GM23248 (cell line): ENCODE data around the gene ZNF730. TPM values are rescaled to one million over a fixed set of nuclear protein-coding genes. Genes with fewer than 3 reads are reported as not detected.
"Not testable (repeated sequence)": the region's sequence is repeated elsewhere in the genome, so short reads cannot be mapped to it uniquely, and the experiment has no call there.

ENCODE experiments used
- DNase-seq: peaks from one replicate; pipeline ENCODE4 v3.0.0-alpha.2; 2015
- H2AFZ ChIP-seq: fragments of 200-600 bp; sonication (generic); 2 replicates; pipeline ENCODE4 v1.6.1; 2016; ENCODE audit warnings: antibody characterized with exemption
- H3F3A ChIP-seq: fragments of 200-600 bp; sonication (generic); 2 replicates; pipeline ENCODE4 v1.6.1; 2016; ENCODE audit warnings: mild to moderate bottlenecking, antibody characterized with exemption, mixed run types; ENCODE audit not compliant: insufficient read depth
- H3K27ac ChIP-seq: fragments of 200-600 bp; sonication (generic); 2 replicates; pipeline ENCODE4 v1.5.1; 2016; ENCODE audit warnings: mild to moderate bottlenecking
- H3K27me3 ChIP-seq: fragments of 200-600 bp; sonication (generic); replicated peaks from 2 replicates; pipeline ENCODE4 v1.6.1; 2016; ENCODE audit warnings: mild to moderate bottlenecking; ENCODE audit not compliant: insufficient read depth
- H3K36me3 ChIP-seq: fragments of 200-600 bp; sonication (generic); 2 replicates; pipeline ENCODE4 v1.6.1; 2016; ENCODE audit warnings: low read depth, mild to moderate bottlenecking
- H3K4me1 ChIP-seq: fragments of 200-600 bp; sonication (generic); 2 replicates; pipeline ENCODE4 v1.6.1; 2016; ENCODE audit warnings: mild to moderate bottlenecking; ENCODE audit not compliant: insufficient read depth
- H3K4me2 ChIP-seq: fragments of 200-600 bp; sonication (generic); one replicate; pipeline ENCODE4 v1.6.1; 2016; ENCODE audit warnings: mild to moderate bottlenecking; ENCODE audit not compliant: unreplicated experiment
- H3K4me3 ChIP-seq: fragments of 200-600 bp; sonication (generic); 2 replicates; pipeline ENCODE4 v1.5.1; 2016; ENCODE audit warnings: mild to moderate bottlenecking
- H3K79me2 ChIP-seq: fragments of 200-600 bp; sonication (generic); 2 replicates; pipeline ENCODE4 v1.6.1; 2016; ENCODE audit warnings: mild to moderate bottlenecking; ENCODE audit not compliant: insufficient read depth
- H3K9ac ChIP-seq: fragments of 200-600 bp; sonication (generic); 2 replicates; pipeline ENCODE4 v1.6.1; 2016; ENCODE audit warnings: mild to moderate bottlenecking
- H3K9me2 ChIP-seq: fragments of 200-600 bp; sonication (generic); 2 replicates; pipeline ENCODE4 v1.6.1; 2016; ENCODE audit warnings: mixed run types, mild to moderate bottlenecking, moderate library complexity; ENCODE audit not compliant: insufficient read depth
- H3K9me3 ChIP-seq: fragments of 200-600 bp; sonication (generic); one replicate; pipeline ENCODE4 v1.6.1; 2017; ENCODE audit warnings: low read depth
- H4K20me1 ChIP-seq: fragments of 200-600 bp; sonication (generic); 2 replicates; pipeline ENCODE4 v1.6.0; 2016; ENCODE audit not compliant: insufficient read depth
- EZH2 ChIP-seq: fragments of 200-600 bp; sonication (generic); IDR thresholded peaks from 2 replicates; pipeline ENCODE4 v1.6.1; 2018; ENCODE audit warnings: antibody characterized with exemption, mild to moderate bottlenecking; ENCODE audit not compliant: insufficient read depth, poor library complexity, severe bottlenecking
- EZH2phosphoT487 ChIP-seq: fragments of 200-600 bp; sonication (generic); IDR thresholded peaks from 2 replicates; pipeline ENCODE4 v1.6.1; 2018; ENCODE audit warnings: antibody characterized with exemption, moderate library complexity, mild to moderate bottlenecking, low read depth; ENCODE audit not compliant: insufficient read depth
- WGBS, 2 experiments: methylation state at CpG; one replicate each; pipeline ENCODE4 v1.1.6; 2015 to 2017; ENCODE audit warnings: low lambda C conversion rate in 2 of 2, low coverage in 1 of 2; ENCODE audit errors: missing lambda C conversion rate in 2 of 2; 5-methylcytosine and 5-hydroxymethylcytosine counted together
- in situ Hi-C: fragments of 300-500 bp; cut with MboI; formaldehyde crosslinking; loops from 2 replicates; pipeline ENCODE4 v1.15.0; 2020
- polyA plus RNA-seq: library from polyadenylated mRNA; unstranded; fragments of >200 nt; fragmentation: Nextera tagmentation; extraction: Ambion mirVana; gene quantifications from 2 replicates; pipeline ENCODE4 v1.2.1, GENCODE V29; 2016
- total RNA-seq: library from RNA; depleted of rRNA; stranded (reverse); fragments of >200 nt; shearing (Covaris generic); gene quantifications from 2 replicates; pipeline ENCODE4 v1.2.3, GENCODE V29; 2014; rRNA removed

ZNF730 gene
- 0.22 and 0.76 TPM in 2 replicates for total RNA-seq
- 0.34 and 0.44 TPM in 2 replicates for polyA plus RNA-seq

DNA sequence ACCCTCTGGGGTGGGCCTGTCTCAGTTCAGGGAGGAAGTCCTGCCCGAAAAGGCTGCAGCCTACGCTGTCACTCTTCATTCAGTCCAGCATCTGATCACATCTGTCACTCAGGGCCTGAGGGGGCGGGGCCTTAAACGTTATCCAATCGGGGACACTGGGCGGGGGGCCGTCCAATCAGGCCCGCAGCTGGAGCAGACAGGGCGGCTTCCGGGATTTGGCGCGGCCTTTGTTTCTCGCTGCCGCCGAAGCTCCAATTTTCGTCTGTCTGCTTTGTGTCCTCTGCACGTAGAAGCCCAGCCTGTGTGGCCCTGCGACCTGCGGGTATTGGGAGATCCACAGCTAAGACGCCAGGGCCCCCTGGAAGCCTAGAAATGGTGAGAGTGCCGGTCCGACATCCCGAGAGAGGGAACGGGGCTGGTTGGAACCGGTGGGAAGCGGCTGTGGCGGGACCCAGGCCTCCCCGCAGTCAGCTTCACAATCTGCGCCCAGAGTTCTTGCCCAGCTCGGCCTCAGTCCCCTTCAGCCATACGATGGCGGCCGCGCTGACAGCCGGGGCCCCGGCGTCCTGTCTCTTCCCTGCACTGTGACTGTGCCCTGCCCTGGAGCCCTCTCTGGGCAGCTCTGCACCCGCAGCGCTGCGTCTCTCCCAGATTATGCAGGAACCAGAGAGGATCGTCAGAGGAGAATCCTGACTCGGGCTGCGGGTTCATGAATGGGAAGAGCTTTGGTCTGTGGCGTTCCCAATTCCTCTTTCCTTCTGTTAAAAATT lies at the start of gene ZNF730:
Gene ZNF730 (plus strand): TSS at position 224 of the 770 bp plus-strand sequence. CDS start 149 bp downstream, at position 373.
- WGBS, 2 experiments: 0 to 1% methylated on average over 15 to 43 of the region's 44 CpGs
- peak within 1 kb of the TSS; percentile 84 for H2AFZ ChIP-seq
- H3K79me2 ChIP-seq: no peaks in the 10 kb centered on the region
- no peaks in the 10 kb centered on the region for H3K27me3 ChIP-seq
- peak within 1 kb of the TSS; percentile 88 for H3K4me3 ChIP-seq
- no peaks in the 10 kb centered on the region for H4K20me1 ChIP-seq
- peak within 1 kb of the TSS; percentile 89 for H3K9ac ChIP-seq
- no peaks in the 10 kb centered on the region for H3K9me3 ChIP-seq
- in situ Hi-C loops: no loop called here
- no peaks in the 10 kb centered on the region for H3K4me1 ChIP-seq
- H3F3A ChIP-seq: no peaks in the 10 kb centered on the region
- H3K9me2 ChIP-seq: no peaks in the 10 kb centered on the region
- DNase-seq: peak; percentile 78
- TF ChIP-seq EZH2phosphoT487: no peak
- TF ChIP-seq EZH2: no peak
- H3K36me3 ChIP-seq: no peaks in the 10 kb centered on the region
- H3K27ac ChIP-seq: peak within 1 kb of the TSS; percentile 79
- peak within 1 kb of the TSS; percentile 82 for H3K4me2 ChIP-seq

DNA sequence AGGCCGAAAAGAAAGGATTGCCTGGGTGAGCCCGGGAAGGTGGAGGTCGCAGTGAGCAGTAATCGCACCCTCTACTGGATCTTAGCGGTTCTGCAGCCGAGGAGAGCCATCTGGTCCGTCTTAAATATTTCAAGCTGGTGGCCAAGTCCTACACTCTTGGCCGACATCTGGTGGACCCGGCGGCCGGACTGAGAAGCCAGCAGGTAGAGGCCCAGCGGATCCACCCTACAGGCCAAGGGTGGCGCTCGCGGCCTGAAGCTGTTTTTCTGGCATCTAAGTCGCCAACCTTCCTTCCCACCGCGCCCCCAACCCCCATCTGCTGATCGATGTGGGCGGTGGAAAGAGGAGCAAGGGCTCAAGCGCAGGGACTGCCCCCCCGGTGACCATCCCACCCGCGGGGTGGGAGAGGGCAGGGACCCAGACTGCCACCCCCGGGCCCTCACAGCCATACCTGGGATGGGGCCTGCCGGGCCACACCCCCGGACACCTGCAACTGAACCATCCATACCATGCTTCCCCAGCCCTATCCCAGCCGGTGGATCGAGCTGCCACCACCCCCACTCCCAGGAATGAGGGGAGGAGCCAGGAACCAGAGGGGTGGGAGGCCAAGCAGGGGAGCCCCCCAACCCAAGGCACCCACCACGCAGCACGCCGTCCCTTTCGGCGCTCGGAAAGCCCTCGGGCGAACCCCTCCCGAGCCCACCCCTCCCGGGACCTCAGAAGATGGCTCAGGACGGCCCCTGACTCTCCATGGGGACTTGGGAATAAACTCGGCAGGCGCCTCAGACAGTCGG lies 46.3 kb upstream of the ZNF730 start:
- H3K79me2 ChIP-seq: no peaks in the 10 kb centered on the region
- H3F3A ChIP-seq: no peaks in the 10 kb centered on the region
- peak; percentile 45 for DNase-seq
- H3K27ac ChIP-seq: no peak overlapping the region
- no peaks in the 10 kb centered on the region for H3K4me1 ChIP-seq
- no peak overlapping the region for H3K9ac ChIP-seq
- no peaks in the 10 kb centered on the region for H4K20me1 ChIP-seq
- H3K27me3 ChIP-seq: no peaks in the 10 kb centered on the region
- H3K9me2 ChIP-seq: no peaks in the 10 kb centered on the region
- no peaks in the 10 kb centered on the region for H3K9me3 ChIP-seq
- H3K4me2 ChIP-seq: no peak overlapping the region
- peak overlapping the region; percentile 56; the same call in 1 of the 2 replicates for H2AFZ ChIP-seq
- TF ChIP-seq EZH2: no peak
- 8 to 9% methylated on average over 29 to 40 of the region's 43 CpGs for WGBS, 2 experiments
- in situ Hi-C loops: no loop called here
- H3K36me3 ChIP-seq: no peaks in the 10 kb centered on the region
- H3K4me3 ChIP-seq: no peak overlapping the region

DNA sequence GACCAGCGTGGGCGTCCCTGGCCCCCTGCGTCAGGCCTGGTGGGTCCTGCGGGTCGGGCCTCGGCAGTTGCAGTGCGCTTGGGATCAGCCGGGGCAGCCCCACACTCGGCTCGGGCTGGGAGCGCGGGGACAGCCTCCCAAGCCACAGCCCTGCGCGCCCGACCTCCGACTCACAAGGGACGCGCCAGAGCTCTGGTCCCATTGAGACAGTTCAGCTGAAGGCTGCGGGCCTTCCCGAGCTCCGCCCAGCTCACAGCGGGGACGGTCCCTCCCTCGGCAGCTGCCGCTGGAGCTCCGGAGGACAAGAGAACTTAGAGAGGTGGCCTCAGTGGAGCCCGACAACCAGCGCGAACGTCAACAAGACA lies 45.7 kb upstream of the ZNF730 start:
- no peak for TF ChIP-seq EZH2phosphoT487
- TF ChIP-seq EZH2: no peak
- Histone ChIP-seq H3K9me3 (no peaks in the 10 kb centered on the region), H3K9me2 (no peaks in the 10 kb centered on the region), H3K79me2 (no peaks in the 10 kb centered on the region), H4K20me1 (no peaks in the 10 kb centered on the region), H3K9ac (no peak overlapping the region), H3F3A (no peaks in the 10 kb centered on the region), H2AFZ (peak overlapping the region; percentile 56), H3K27ac (no peak overlapping the region), H3K27me3 (no peaks in the 10 kb centered on the region), H3K36me3 (no peaks in the 10 kb centered on the region), H3K4me1 (no peaks in the 10 kb centered on the region), H3K4me2 (peak overlapping the region; percentile 16), H3K4me3 (peak overlapping the region; percentile 47)
- DNase-seq: peak; percentile 27
- in situ Hi-C loops: no loop called here
- 4% methylated on average over 27 to 28 of the region's 30 CpGs for WGBS, 2 experiments

DNA sequence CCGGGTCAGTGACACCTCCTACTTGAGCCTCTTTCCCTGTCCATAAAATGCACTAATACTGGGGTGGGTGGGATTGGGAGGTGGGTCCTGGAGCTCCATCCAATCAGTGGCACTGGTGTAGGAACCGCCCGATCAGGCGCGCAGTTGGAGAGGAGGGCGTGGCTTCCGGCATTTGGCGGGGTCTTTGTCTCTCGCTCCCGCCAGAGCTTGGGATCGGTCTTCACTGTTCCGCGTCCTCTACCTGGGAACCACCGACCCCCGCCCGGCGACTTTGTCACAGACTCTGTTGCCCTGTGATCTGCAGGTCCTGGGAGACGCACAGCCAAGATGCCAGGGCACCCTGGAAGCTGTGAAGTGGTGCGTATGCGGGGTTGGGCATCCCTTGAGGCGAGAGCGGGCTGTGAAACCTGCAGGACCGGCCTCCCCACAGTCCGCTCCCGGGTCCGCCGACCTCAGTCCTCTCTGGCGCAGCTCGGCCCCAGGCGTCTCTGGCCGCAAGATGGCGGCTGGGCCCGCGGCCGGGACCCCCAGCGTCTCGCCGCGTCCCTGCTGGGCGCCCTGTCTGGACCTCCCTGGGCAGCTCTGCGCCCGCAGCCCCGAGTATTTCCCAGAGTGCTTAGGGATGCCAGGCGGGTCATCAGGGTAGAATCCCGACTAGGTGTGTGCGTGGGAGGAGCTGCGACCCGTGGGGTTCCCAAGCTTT lies 41.6 kb upstream of the ZNF730 start:
- no peaks in the 10 kb centered on the region for H3K79me2 ChIP-seq
- peak; percentile 46 for DNase-seq
- 4% methylated on average over 38 to 43 of the region's 48 CpGs for WGBS, 2 experiments
- peak overlapping the region; percentile 71 for H3K4me2 ChIP-seq
- no peaks in the 10 kb centered on the region for H3K27me3 ChIP-seq
- H3K4me1 ChIP-seq: no peaks in the 10 kb centered on the region
- H3K9ac ChIP-seq: peak overlapping the region; percentile 73
- H3F3A ChIP-seq: no peaks in the 10 kb centered on the region
- peak overlapping the region; percentile 82 for H2AFZ ChIP-seq
- H3K27ac ChIP-seq: no peak overlapping the region
- TF ChIP-seq EZH2phosphoT487 (no peak), EZH2 (no peak)
- H3K9me3 ChIP-seq: no peaks in the 10 kb centered on the region
- H3K36me3 ChIP-seq: no peaks in the 10 kb centered on the region
- in situ Hi-C loops: no loop called here
- no peaks in the 10 kb centered on the region for H3K9me2 ChIP-seq
- no peaks in the 10 kb centered on the region for H4K20me1 ChIP-seq
- peak overlapping the region; percentile 75 for H3K4me3 ChIP-seq

DNA sequence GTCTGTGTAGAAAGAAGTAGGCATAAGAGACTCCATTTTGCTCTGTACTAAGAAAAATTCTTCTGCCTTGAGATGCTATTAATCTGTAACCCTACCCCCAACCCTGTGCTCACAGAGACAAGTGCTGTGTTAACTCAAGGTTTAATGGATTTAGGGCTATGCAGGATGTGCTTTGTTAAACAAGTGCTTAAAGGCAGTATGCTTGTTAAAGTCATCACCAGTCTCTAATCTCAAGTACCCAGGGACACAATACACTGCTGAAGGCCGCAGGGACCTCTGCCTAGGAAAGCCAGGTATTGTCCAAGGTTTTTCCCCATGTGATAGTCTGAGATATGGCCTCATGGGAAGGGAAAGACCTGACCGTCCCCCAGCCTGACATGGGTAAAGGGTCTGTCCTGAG lies 39.0 kb upstream of the ZNF730 start:
- H3F3A ChIP-seq, H3K9me3 ChIP-seq, H3K4me2 ChIP-seq, H3K79me2 ChIP-seq, DNase-seq, H3K27me3 ChIP-seq, H3K27ac ChIP-seq, H4K20me1 ChIP-seq, H3K9me2 ChIP-seq, H2AFZ ChIP-seq, H3K9ac ChIP-seq, in situ Hi-C loops, H3K4me1 ChIP-seq, H3K36me3 ChIP-seq, H3K4me3 ChIP-seq: not testable (repeated sequence)
- 28 to 36% methylated on average over 2 of the region's 2 CpGs for WGBS, 2 experiments
